Loucy (cell line): Measurements from ENCODE around the gene ZFHX3.

ENCODE experiments used
- CTCF ChIP-seq: fragments of 200-600 bp; sonication (generic); conservative IDR thresholded peaks from 2 replicates; pipeline ENCODE4 v1.5.1; 2014; ENCODE audit warnings: mild to moderate bottlenecking, antibody characterized with exemption, low read length
- EZH2phosphoT487 ChIP-seq: fragments of 200-600 bp; IDR thresholded peaks from 2 replicates; pipeline ENCODE4 v1.6.1; 2018; ENCODE audit warnings: antibody characterized with exemption, mild to moderate bottlenecking, moderate library complexity, borderline replicate concordance

DNA sequence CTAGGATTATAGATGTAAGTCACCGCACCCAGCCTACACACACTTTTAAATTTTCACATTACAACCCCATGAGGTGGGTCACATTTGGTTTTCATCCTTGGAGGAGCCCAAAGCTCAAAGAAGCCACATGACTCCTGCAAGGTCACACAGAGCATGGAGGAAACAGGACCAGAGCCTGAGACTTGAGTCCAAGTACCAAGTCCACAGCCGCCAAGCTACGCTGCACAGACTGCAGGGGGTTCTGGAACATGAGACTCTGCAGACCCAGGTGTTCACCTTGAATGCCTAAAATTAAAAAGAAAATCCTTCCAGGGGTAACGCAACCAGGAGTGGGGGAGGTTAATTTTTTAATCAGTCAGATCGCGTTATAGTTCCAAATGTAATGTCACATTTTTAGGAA is 150.2 kb downstream of the ZFHX3 start:
- TF ChIP-seq CTCF (no peak), EZH2phosphoT487 (no peak)
